Right lobe of liver (tissue), 4 donors: ENCODE measurements around the gene GALNS.

Experiments used
- CTCF ChIP-seq, 4 donors: fragments of 200-600 bp in 3 of 4; fragments of 450-650 bp in 1 of 4; IDR thresholded peaks; one replicate each; pipeline versions ENCODE4 v1.5.1 to v1.8.0; 2016 to 2022; ENCODE audit warnings: antibody characterized with exemption in 4 of 4, mild to moderate bottlenecking in 2 of 4
- POLR2A ChIP-seq: fragments of 450-650 bp; IDR thresholded peaks from one replicate; pipeline ENCODE4 v1.6.1; 2017; ENCODE audit warnings: antibody characterized with exemption, mild to moderate bottlenecking
- donor health status: DM: no; HTN: no; CAD: no.
- donor health status: DM: no; HTN: no; CAD: no.
- donor health status: DM: no; HTN: yes; CAD: no.

GRCh38 chr16:88839745-88840599, 16.8 kb downstream of the GALNS start:
- TF ChIP-seq POLR2A (no peak), CTCF (IDR thresholded peaks at IDR 0.05) (no peak)
